PC-9 (cell line): Measurements from ENCODE around the gene SP1.
"Not testable (repeated sequence)": the region's sequence is repeated elsewhere in the genome, so short reads cannot be mapped to it uniquely, and the experiment has no call there.

Experiments used
- EZH2 ChIP-seq: fragments of 200-600 bp; sonication (generic); IDR thresholded peaks from 2 replicates; pipeline ENCODE4 v1.8.0; 2017; ENCODE audit warnings: antibody characterized with exemption, low read depth
- TF ChIP-seq, protein P1 (sequence below): fragments of 200-600 bp; sonication (generic); conservative IDR thresholded peaks from 2 replicates; pipeline ENCODE4 v1.6.1; 2017; ENCODE audit warnings: mixed run types, antibody characterized with exemption, mild to moderate bottlenecking, moderate library complexity

DNA sequence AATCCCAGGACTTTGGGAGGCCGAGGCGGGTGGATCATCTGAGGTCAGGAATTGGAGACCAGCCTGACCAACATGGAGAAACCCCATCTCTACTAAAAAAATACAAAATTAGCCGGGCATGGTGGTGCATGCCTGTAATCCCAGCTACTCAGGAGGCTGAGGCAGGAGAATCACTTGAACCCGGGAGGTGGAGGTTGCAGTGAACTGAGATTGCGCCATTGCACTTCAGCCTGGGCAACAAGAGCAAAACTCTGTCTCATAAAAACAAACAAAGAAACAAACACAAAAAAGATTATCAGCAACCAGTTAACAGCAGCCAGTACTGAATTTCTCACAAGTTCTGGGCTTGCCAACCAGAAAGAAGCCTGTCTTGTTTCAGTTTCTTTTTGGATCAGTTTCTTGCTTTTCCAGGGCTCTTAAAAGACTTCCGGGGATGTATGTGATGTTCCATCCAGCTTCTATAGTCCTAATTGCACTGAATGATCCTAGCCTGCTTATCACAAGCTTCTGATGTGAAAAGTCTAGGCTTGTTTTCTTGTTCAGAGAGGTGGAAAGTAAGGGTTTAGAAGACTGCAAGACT, 6.3 kb upstream of the SP1 start:
- TF ChIP-seq, protein P1, sequence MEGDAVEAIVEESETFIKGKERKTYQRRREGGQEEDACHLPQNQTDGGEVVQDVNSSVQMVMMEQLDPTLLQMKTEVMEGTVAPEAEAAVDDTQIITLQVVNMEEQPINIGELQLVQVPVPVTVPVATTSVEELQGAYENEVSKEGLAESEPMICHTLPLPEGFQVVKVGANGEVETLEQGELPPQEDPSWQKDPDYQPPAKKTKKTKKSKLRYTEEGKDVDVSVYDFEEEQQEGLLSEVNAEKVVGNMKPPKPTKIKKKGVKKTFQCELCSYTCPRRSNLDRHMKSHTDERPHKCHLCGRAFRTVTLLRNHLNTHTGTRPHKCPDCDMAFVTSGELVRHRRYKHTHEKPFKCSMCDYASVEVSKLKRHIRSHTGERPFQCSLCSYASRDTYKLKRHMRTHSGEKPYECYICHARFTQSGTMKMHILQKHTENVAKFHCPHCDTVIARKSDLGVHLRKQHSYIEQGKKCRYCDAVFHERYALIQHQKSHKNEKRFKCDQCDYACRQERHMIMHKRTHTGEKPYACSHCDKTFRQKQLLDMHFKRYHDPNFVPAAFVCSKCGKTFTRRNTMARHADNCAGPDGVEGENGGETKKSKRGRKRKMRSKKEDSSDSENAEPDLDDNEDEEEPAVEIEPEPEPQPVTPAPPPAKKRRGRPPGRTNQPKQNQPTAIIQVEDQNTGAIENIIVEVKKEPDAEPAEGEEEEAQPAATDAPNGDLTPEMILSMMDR: not testable (repeated sequence)
- TF ChIP-seq EZH2: not testable (repeated sequence)
